HG02885 (cell line): ENCODE data around the gene B4GALT5.
"Not testable (repeated sequence)": the region's sequence is repeated elsewhere in the genome, so short reads cannot be mapped to it uniquely, and the experiment has no call there.

Source experiments
- ATAC-seq: cut with Tn5 transposase; IDR thresholded peaks from one replicate; pipeline ENCODE4 v1.9.1; 2021; ENCODE audit warnings: mild to moderate bottlenecking; ENCODE audit not compliant: unreplicated experiment, poor library complexity

Gene B4GALT5

GRCh38 chr20:49737260-49737659, 23.6 kb upstream of the B4GALT5 start:
- ATAC-seq = no peak

DNA sequence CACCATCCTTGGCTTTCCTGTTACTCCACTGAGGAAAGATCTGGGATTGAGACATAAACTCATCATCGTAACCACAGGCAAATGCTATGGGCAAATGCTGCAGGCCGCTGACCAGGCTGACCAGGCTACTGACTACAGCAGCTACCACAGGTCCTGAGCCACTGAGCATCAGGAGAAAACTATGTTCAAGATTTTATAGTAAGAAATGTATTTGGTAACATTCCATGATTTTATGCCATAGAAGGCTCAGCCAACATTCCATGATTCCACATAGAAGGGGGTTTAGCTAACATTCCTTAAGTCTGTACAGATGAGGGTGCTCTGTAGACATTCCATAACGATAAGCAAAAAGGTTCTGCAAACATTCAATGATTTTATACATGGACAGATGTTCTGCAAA, 16.1 kb upstream of the B4GALT5 start:
- ATAC-seq = no peak

DNA sequence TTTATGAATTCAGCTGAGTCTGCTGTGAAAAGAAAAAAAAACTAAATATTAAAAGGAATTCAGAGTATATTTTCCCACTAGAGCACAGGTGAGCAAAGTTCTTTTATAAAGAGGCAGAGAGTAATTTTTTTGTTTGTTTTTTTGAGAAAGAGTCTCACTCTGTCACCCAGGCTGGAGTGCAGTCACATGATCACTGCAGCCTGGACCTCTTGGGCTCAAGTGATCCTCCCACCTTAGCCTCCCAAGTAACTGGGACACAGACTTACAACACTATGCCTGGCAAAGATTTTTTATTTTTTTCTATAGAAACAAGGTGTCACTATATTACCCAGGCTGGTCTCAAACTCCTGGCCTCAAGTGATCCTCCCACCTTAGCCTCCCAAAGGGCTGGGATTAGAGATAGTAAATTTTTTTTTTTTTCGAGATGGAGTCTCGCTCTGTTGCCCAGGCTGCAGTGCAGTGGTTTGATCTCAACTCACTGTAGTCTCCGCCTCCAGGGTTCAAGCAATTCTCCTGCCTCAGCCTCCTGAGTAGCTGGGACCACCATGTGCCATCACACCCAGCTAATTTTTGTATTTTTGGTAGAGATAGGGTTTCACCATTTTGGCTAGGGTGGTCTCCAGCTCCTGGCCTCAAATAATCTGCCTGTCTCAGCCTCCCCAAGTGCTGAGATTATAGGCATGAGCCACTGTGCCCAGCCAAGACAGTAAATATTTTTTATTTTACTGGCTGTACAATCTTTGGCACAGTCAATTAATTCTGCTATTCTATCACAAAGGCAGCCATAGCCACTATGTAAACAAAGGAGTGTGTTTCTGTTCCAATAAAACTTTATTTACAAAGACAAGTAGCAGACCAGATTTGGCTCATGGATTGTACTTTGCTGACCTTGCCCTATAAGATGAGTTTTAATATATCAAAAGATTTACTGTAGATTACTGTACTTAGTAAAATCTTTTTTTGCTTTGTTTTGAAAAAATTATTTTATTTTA, 14.5 kb upstream of the B4GALT5 start:
- ATAC-seq = no peak

DNA sequence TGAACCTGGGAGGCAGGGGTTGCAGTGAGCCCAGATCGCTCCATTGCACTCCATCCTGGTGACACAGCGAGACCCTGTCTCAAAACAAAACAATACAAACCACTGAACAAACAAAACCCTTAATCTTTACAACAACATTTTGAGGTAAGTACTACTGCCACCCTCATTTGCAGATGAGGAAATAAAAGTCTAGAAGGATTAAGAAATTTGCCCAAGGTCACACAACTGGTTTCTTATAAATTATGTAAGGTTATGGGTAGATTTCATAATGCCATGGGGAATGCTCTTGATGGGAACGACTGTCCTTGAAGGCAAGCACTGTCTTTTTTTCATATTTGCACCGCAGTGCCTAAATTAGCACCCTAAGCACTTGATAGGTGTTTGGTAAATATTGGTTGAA, 13.8 kb upstream of the B4GALT5 start:
- ATAC-seq = no peak

DNA sequence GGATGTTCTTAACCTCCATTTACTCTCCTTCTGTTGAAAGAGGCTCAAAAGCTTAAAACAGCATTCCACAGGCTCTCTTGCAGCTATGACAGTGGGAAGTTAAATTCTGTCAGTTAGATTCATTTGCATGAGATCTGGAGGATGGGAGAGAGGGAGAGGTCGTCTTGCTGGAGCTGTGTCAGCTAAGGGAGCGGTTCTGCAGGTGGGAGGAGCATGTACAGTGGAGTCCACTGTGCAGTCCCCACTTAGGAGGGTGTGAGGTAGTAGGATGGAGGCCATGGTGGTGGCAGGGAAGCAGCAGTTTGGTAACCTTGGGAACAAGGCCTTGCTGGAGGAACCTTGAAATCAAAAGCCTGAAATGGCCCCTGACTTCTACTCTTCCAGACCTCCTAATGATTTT, 12.0 kb upstream of the B4GALT5 start:
- ATAC-seq = no peak

- not testable (repeated sequence) for ATAC-seq
Observed at GRCh38 chr20:49725224-49725606, 11.5 kb upstream of the B4GALT5 start.

- no peak for ATAC-seq
Observed at GRCh38 chr20:49724408-49725223, 10.9 kb upstream of the B4GALT5 start.

DNA sequence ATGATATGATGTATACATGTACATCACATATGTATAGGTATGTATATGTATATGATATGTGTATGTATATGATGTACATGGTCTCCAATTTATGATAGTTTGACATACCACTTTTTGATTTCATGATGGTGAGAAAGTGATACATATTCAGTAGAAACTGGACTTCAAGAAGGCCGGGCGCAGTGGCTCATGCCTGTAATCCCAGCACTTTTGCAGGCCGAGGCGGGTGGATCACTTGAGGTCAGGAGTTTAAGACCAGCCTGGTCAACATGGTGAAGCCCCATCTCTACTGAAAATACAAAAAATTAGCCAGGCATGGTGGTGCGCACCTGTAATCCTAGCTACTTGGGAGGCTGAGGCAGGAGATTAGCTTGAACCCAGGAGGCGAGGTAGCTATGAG, 10.1 kb upstream of the B4GALT5 start:
- not testable (repeated sequence) for ATAC-seq

DNA sequence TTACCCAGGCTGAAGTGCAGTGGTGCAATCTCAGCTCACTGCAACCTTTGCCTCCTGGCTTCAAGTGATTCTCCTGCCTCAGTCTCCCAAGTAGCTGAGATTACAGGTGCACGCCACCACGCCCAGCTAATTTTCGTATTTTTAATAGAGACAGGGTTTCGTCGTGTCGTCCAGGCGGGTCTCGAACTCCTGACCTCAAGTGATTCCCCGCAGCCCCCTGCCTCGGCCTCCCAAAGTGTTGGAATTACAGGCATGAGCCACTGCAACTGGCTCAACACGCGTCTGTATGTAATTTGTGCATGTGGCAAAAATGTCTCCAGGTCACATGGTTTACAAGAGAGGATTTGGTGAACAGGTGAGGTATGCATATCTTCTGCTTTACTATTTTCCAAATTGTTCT, 7.6 kb upstream of the B4GALT5 start:
- ATAC-seq = not testable (repeated sequence)

DNA sequence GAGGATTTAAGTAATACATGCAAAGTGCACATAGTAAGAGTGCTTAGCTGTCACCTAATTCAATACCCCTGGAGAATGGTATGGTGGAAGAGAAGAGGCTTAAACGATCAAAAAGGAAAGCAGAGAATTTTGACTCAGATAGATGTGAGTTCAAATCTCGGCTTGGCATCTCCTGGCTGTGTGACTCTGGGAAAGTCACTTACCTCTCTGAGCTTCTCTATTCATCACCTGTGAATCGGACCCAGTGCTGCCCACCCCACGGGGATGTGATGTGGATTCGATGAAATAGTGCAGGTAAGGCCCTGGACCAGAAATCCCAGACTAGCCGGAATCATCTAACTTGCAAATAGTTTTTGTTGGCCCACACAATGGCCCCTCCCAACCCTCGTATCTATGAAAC, 1.8 kb upstream of the B4GALT5 start:
- no peak for ATAC-seq

DNA sequence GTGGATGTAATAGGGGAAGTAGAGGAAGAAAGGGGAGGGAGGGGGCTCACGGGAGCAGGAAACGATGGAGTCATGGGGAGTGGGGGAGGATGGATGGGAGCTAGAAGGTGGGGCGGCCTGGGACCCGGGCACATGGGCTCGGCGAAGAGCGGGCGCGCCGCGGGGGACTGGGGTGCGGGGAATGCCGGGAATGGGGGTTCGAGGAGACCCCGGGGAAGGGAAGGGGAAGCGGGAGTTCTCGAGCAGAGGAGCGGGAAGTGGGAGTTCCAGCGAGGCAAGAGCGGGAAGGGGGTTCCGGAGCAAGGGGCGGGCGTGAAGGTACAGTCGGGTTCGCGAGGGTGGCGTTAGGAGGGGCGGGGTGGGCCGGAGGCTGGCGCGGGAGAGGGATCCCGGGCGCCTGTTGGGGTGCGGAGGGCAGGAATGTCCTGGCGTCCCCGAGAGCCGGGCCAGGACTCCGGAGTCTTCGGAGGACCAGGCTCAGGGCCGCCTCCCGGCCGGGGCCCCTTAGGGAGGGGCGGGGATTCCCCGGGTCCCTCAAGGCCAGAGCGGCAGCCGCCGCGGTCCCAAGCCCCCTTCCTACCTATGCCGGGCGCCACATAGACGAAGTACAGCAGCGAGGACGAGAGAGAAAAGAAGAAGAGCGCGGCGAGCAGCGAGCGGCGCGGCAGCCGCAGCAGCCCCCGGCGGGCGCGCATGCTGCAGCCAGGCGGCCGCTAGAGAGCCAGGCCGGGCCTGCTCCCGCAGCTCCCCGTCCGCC, 504 bp downstream of the B4GALT5 start:
- ATAC-seq = peak; percentile 57

DNA sequence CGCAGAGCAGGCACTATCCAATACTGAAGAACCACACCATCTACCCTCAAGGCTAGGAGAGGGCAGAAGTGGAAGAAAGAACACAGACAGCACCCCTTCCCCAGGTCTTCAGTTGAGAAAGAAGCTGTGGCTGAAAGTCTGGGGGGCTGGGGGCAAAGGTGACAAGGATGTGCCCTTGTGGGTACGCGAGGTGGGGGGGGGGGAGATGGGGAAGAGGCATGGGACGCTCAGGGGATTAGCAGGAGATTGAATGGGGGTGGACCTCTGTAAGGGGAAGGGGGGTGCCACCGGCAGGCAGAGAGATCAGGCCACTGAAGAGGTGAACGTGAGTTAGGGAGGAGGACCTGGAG, 1.1 kb downstream of the B4GALT5 start:
- no peak for ATAC-seq

DNA sequence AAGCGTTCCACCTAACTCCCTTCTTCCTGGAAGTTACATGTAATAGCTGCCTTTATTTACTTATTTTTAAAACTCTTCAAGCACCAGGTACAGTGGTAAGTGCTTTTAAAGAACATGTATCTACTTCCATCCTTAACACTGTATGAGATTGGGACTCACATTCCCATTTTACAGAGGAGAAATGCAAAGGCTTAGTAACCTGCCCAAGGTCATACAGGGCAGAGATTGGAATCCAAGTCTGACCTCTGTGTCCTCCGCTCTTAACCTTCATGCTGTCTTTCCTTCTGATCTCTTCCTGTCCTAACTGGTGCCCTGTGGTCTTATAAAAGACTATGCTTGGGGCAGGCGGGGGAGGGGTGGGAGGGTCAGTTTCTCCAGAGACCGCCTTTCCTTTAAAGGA, 1.6 kb downstream of the B4GALT5 start:
- ATAC-seq = no peak

DNA sequence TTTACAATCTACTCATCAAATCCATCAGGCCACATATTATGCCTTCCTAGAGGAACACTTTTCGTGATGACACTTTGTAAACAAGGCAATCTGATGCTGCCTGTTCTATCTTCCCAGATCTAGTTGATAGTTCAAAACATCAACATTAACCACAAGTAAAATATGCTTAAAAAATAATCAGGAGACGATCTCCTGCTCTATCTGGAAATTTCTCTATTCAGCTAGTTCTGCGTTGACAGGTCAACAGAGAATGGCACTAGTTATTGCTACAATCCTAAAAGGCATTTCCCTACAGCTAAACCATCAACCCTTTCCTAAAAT, 2.1 kb downstream of the B4GALT5 start:
- no peak for ATAC-seq

- ATAC-seq = no peak
Observed at GRCh38 chr20:49710971-49711666, 2.6 kb downstream of the B4GALT5 start.

DNA sequence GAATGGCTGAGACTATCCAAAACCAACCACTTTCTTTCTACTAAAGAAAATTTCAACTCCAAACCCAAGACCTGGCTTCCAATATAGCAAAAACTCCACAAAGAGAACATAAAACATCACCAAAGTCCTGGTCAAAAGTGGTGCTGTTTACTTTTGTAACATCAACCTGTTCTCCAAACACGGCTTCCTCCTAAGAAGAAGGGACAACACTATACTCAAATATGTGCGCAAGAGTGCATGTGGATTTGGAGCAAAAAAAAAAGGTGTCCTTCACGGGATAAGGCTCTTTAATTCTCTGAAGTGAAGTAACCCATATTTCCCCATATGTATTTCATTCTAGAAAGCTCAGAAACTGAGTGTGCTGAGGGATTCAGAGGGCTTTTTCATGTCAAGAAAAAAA, 6.6 kb downstream of the B4GALT5 start:
- ATAC-seq = no peak

- no peak for ATAC-seq
Observed at GRCh38 chr20:49706630-49707091, 7.0 kb downstream of the B4GALT5 start.

DNA sequence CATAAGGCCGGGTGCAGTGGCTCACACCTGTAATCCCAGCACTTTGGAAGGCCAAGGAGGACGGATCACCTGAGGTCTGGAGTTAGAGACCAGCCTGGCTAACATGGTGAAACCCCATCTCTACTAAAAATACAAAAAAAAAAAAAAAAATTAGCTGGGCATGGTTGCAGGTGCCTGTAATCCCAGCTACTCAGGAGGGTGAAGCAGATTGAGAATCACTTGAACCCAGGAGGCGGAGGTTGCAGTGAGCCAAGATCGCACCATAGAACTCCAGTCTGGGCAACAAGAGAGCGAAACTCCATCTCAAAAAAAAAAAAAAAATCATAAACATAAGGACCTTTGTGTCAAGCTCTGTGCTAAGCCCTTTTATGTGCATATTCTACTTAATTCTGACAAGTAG, 7.8 kb downstream of the B4GALT5 start:
- not testable (repeated sequence) for ATAC-seq

DNA sequence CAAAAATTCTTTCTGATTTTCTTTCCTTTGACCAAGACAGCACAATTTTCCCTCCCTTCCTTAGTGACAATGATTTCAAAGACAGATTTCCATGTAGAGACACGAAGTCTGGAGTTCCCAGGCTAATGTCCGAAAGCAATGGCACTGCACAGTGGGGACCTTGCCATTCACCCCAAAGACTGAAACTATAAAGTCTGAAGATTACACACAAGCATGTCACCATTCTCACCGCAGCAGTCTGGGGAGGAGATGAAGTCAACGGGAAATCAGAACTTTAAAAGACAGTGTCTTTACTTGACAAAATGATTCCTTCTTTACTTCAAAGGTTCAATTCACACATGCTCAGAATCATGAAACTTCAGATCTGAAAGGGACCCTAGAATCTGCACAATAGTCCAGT, 8.3 kb downstream of the B4GALT5 start:
- peak; percentile 62 for ATAC-seq

DNA sequence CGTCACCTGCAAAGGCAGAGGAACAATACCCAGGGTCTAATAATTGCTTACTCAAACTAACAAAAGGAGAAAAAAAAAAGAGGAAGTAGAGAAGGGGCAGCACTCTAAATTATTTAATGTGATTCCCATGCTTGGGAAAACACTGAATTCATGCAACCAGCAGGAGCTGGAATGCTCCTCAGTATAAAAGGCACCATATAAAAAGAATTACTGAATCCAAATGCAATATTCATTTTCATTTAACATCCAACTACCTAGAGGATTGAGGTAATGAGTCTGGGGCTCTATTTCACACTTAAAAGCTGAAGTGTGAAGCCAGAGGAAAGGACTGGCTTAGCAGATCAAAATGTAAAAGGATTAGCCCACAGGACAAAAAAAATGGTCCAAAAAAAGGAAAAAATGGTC, 8.7 kb downstream of the B4GALT5 start:
- no peak for ATAC-seq
